Epithelial cell of esophagus (primary cell): ENCODE data around the gene KRT32.

Experiments
- DNase-seq: peaks from one replicate; pipeline ENCODE4 v3.0.0; 2010; ENCODE audit warnings: low read depth
- H3K4me3 ChIP-seq: 2 replicates; pipeline ENCODE4 v1.5.1; 2011; ENCODE audit warnings: mild to moderate bottlenecking, low read length, control low read depth
- CTCF ChIP-seq: IDR thresholded peaks from 2 replicates; pipeline ENCODE4 v1.5.1; 2011; ENCODE audit warnings: low read depth, mild to moderate bottlenecking, low read length, control low read depth, inconsistent platforms; ENCODE audit not compliant: insufficient read depth; ENCODE audit errors: missing control alignments

The KRT32 gene

GRCh38 chr17:41486809-41487530, 19.8 kb upstream of the KRT32 start:
- no peak for TF ChIP-seq CTCF
- no peak for DNase-seq
- no peak overlapping the region for H3K4me3 ChIP-seq

DNA sequence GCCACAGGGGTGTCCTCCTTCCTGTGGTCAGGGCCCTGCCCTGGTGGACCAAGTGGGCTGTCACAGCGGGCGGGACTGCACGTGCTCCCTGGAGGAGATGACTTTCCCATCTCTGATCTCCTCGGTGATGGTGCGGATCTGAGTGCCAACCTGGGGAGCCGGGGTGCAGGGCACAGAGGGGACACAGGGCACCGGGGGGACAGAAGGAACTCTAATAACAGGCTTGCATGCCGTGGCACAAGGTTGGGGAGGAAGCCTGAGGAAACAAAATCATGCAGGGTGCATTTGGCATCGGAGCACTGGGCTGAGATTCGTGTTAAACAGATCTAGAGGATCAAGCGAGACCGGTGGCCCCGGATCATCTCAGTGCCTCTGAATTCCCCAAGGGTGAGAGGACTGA, 19.1 kb upstream of the KRT32 start:
- no peak for TF ChIP-seq CTCF

GRCh38 chr17:41484920-41485904, 18.0 kb upstream of the KRT32 start:
- no peak overlapping the region for H3K4me3 ChIP-seq
- no peak for DNase-seq
- no peak for TF ChIP-seq CTCF

More for the DNA sequence above, 19.1 kb upstream of the KRT32 start:
- DNase-seq, result no peak
- H3K4me3 ChIP-seq, result no peak overlapping the region

GRCh38 chr17:41483991-41484826, 17.0 kb upstream of the KRT32 start:
- no peak for DNase-seq
- TF ChIP-seq CTCF, result no peak
- H3K4me3 ChIP-seq, result no peak overlapping the region

DNA sequence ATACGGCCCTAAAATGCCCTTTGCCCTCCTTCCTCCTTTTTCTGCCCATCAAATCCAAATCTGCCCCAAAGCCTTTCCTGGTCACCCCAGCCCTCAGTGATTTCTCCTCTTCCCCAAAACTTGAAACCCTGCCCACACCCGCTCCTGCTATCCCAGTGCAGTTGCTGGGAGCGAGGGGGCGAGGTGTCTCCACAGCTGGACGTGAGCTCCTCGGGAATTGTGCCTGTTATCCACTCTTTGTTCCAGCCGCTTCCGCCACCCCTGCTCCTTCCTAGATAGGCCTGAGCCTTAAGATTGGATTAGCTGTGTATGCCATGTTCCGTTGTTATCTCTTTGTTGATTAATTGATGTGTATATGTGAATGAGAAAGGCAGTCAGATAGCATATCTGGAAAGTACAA, 16.3 kb upstream of the KRT32 start:
- no peak for DNase-seq
- no peak for TF ChIP-seq CTCF
- H3K4me3 ChIP-seq, result no peak overlapping the region

GRCh38 chr17:41481036-41481435, 13.8 kb upstream of the KRT32 start, which contains the start of gene KRT35:
TSS of gene KRT35 (minus strand) at chr17:41481151. CDS start at chr17:41481097, 54 bp downstream.
- no peak for TF ChIP-seq CTCF
- no peak for DNase-seq
- H3K4me3 ChIP-seq, result no peak within 1 kb of the TSS
